Astrocyte (in vitro differentiated cells and primary cell): ENCODE data around the gene CLEC14A.

ENCODE experiments used
- CTCF ChIP-seq: IDR thresholded peaks from 2 replicates; pipeline ENCODE4 v1.5.1; 2011; ENCODE audit warnings: low read depth, mild to moderate bottlenecking, inconsistent platforms, low read length, moderate library complexity; ENCODE audit not compliant: insufficient read depth
- EZH2 ChIP-seq: IDR thresholded peaks from 2 replicates; pipeline ENCODE4 v1.6.1; 2012; ENCODE audit warnings: mild to moderate bottlenecking, low read length, inconsistent platforms; ENCODE audit not compliant: insufficient read depth

GRCh38 chr14:38254571-38255407 is 1.1 kb downstream of the CLEC14A start:
- TF ChIP-seq CTCF (no peak), EZH2 (no peak)
